GM19452 (cell line): ENCODE data around the gene TMEM63C.

Experiments used
- ATAC-seq: cut with Tn5 transposase; IDR thresholded peaks from one replicate; pipeline ENCODE4 v1.9.1; 2021; ENCODE audit not compliant: unreplicated experiment

The TMEM63C gene

DNA sequence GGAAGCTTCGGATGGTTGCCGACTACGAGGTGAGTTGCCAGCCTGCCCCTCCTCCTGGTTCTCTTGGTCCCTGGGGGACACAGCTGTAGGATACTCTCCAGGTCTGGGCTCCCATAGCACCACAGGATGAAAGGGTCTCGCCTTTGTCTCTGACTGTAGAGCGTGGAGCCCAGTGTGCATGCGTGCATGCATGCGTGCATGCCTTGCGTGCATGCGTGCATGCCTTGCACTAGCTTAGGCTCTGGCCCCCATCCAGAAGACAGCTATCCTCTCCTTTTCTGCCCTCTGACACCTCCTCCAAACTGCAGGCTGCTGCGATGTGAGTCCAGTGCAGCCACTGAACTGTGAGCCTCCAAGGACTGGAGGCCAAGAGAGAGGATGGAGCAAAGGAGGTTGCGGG, 70.3 kb downstream of the TMEM63C start:
- no peak for ATAC-seq

DNA sequence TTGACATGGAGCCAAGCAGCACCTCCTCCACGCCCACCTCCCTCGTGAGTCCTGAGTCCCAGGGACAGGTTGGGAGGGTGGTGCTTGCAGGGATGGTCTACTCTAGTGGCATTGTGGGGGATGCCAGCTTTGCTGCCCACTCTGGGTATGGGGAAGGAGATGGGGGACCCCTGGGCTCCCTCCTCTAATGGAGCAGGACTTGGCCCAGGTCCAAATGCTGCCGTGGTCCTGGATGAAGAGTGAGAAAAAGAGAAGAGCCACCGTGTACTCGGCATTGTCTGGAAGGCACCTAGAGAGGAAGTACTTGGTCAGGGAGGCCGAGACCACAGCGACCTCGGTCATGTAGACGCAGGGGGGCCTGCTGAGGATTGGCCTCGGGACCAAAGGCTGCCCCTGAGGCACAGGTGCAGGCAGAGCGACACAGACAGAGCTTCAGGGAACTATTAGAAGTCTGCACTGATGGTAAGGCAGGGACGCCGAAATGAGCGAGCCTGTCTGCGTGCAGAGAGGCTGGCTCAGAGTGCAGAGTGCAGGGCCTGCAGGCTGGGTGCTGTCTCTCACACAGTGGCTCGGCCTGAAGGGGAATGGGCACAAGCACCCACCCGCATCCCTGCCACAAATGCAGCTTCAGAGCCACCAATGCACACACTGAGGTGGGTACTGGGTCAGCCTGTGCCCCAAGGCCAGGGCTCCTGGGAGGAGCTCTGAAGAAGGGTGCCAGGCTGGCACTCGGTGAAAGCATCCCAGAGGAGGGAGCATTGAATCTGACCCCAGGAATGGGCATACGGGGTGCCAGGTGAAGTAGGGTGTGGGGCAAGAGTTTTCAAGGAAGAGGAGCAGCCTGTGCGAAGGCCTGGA, 72.0 kb downstream of the TMEM63C start:
- no peak for ATAC-seq

DNA sequence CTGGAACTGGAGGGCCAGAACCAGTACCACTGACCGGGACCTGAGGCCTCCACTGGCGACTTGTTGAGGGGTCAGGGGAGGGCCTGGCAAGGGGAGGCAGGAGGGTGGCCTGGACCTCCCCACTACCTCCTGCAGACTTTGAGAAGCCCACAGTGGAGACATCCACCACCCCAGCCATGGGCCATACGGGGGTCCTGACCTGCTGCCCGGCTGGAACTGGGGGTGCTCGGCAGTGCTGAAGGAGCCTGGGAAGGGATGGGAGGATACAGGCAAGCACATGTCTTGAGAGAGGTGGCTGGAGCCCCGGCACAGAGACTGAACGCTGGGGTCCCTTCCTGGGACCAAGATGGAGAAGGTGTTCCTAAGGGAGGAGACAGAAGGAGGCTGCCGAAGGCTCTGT, 75.1 kb downstream of the TMEM63C start:
- ATAC-seq, result no peak

DNA sequence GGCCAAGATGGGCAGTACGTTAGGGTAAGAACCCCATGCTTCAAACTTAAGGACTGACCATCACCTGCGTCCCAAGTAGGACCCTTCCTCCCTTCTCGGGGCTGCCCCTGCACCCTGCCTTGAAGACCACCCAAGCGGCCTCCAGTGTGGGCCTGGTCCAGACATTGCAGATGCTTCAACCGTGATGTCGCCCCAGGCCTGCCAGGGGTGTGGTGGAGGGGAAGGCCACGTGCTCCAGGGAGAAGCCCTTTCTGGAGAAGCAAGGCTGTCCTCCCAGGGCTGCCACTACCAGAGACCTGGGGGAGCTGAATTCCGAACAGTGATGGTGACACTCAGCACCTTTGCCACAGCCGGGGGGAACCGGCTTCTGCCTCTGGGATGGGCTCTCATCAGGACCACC, 76.1 kb downstream of the TMEM63C start:
- ATAC-seq, result no peak

DNA sequence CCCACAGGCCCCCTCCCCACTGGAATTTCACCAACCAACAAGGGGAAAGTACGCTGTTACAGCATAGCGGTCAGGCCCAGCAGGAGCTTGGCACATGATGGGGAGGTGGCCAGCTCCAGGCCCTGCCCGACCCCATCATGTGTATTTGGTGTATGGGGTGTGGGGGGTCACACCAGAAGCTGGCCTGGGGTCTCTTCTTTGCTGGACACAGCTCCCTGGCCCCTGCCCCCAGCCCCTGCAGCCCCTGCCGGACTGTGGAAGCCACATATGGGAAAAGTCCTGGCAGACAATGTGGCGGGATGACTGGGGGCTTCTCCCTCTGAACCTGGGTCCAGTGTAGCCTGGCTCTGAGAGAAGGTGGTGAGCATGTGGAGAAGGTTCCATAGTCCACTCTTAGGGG, 77.0 kb downstream of the TMEM63C start:
- no peak for ATAC-seq

DNA sequence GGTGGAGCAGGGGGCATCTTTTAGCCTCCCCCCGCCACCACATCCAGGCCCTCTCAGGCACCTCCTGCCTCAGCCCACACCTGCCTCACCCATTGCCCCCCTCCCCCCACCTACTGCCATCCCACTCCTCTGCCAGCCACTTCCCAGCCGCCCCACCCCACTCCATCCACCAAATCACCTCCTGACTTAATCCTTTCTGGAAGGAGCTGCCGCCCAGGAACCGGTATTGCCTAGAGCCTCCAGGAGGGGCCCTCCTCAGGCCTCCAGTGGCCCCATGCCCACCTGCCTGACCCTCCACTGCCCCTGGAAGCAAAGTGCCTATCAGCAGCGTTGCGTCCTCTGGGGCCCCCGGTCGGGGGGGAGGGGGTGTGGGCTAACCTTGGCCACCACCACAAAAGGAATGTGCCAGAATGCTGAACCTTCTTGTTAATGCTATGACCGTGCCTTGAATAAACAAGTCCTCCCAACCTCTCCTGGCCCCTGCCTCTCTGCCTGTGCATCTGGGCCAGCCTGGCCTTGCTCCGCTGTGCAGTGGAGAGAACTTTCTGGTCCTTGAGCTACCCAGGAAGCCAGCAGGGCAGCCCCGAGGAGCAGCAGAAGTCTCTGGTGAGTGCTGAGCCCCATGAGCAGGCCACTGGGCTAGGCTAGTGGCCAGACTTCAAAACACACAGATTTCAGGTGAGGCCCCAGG, 77.6 kb downstream of the TMEM63C start:
- ATAC-seq, result no peak

DNA sequence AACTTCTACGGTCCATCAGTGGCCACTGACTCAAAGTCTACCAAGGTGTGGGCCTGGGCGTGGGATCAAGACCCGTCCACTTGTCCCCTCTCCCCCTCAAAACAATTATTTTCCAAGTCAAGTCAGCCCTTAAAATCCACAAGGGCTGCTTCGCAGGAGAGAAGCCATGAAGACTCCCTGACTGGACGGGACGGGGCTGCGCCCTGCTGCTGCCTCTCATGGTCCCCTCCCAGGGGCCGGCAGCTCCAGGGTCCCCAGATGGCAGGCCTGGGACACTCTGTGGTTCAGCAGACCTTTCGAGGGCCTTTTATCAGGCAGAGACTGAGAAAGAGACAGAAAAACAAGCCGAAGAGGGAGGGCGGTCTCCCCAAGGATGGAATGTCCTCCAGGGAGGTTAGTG, 78.6 kb downstream of the TMEM63C start:
- ATAC-seq, result no peak

DNA sequence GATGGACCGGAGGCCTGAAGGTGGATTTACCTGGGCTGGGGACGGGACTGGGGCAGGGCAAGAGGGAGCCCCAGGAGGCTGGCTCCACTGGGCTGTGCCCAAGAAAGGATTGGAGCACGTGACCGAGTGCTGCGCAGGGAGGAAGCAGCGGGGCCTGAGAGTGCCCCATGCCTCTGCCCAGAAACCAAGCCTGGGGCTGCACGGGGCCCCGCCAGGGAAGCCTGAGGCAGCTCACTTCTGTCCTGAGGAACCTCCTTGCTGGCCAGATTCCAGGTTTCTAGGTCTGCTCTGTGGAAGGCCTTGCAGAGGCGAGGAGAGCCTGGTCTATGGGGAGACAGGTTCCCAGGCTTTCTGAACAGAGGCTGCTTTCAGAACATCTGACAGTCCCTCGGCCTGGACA, 79.0 kb downstream of the TMEM63C start:
- no peak for ATAC-seq

DNA sequence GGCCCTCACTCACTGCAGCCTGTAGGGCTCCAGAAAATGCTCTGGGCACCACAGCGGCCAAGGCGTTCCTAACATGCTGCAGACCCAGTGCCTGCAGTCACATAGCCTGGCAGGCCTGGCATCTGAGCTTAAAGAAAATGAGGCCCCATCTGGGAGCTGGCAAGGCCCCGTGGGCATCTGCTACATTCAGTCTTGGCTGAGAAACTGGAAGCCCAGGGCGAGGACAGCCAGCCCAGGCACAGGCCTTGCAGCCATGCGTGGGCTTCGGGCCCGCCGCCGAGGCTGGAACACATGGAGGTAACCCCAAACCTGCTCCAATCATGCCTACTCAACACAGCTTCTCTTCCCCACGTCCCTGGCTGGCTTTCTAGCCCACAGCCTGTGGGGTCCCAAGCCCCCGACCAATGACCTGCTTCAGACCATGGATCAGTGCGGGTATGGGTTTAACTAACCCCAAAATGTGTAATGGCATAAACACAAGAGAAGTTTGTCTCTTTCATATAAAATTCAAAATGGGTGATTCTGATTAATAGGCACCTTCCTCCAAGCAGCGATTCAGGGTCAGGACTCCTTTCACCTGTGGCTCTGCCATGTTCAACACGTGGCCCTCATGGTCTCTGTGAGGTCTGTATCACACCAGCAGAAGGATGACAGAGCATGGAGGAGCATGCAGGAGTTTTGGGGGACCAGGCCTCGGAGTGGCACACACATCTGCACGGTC, 83.0 kb downstream of the TMEM63C start:
- no peak for ATAC-seq

DNA sequence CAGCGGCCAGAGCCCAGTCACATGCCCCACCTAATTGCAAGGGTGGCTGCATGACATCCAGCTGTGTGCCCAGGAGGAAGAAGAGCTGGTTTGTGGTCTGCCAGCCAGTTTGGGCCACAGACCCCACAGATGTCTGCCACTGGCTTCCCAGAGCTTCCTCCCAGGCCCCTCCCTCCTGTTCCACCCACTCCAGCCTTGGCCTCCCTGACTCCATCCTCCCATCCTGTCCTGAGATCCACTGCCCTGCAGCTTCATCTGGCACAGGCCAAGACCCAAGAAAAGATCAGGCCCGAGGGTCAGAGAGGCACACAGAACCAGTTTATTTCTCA, 83.6 kb downstream of the TMEM63C start:
- ATAC-seq, result no peak

DNA sequence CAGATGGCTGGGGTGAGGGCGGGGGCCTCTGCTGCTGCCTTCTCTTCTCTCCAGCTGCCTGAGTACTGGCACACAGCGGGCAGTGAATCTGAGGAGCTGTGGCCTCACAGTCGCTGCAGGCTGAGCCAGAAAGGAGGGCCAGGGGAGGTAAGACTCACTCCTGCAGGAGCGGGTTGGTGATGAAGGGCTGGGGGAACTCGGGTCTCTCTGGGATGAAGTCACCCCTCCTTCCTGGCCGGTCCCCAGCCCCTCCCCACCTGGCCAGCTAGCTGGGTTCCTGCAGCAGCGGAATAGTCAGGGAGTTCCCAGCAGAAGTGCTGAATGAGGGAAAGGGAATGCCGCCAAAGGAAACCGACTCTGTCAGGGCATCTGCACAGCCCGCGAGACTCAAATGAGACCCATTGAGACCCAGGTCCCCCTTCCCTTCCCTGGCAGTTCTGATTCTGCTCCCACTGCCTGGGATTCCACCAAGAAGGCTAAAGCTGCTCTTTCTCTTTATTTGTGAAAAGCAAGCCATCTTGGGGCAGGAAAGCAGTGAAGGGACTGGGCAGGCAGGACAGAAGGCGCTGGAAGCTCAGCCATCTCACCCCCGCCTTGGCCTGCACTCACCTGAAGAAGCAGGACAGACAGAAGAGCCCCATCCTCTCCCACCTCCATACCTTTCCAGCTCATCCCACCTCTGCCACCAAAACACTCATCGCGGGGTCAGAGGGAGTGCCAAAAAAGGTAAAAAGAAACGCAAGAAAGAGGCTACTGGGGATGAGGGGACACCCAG, 84.2 kb downstream of the TMEM63C start:
- ATAC-seq, result no peak

DNA sequence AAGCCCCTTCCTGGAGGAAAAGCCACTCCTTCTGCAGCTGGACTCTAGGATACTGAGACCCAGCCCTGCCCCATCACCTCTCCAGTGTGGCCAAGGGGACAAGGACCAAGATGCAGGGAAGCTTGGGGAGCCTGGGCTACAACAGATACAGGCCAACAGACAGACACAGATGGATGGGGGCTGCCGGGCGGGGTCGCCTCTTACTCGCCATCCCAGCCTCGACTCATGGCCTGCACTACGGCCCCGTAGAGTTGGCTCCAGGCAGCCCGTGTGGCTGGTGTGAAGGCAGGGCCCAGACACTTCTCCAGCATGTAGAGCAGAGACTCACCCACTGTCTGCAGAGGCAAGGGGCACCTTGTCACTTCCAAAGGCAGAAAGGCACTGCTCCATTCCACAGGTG, 84.7 kb downstream of the TMEM63C start:
- no peak for ATAC-seq

DNA sequence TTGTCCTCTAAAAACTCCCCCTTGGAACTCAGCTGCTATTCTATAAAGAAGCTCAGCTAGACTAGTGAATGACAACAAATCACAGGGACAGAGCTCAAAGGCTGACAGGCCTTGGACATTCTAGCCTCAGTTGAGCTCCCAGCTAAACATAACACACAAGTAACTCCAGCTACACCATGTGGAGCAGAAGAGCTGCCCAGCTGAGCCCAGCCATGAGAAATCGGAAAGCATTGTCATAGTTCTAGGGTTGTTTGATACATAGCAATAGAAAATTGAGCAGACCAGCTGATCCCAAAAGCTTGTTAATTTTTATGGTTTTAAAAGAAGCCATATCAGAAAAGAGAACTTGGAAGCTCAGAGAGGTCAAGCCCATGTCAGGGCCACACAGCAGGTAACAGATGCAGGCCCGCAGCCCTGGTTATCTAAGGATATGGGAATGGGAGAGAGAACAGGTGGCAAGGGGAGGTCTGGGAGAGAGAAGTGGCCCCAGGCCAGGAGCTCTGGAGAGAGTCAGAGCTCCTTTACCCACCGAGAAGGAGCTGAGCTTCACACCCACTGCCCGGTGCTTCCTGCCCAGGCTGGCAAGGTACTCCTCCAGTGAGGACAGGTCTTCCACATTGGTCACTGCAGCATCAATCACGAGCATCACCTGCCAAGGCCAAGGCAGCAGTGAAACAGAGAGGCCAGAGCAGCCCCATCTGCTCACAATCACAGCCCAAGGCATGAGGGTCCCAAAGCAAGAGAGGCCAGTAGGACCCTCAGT, 86.5 kb downstream of the TMEM63C start:
- ATAC-seq, result no peak

DNA sequence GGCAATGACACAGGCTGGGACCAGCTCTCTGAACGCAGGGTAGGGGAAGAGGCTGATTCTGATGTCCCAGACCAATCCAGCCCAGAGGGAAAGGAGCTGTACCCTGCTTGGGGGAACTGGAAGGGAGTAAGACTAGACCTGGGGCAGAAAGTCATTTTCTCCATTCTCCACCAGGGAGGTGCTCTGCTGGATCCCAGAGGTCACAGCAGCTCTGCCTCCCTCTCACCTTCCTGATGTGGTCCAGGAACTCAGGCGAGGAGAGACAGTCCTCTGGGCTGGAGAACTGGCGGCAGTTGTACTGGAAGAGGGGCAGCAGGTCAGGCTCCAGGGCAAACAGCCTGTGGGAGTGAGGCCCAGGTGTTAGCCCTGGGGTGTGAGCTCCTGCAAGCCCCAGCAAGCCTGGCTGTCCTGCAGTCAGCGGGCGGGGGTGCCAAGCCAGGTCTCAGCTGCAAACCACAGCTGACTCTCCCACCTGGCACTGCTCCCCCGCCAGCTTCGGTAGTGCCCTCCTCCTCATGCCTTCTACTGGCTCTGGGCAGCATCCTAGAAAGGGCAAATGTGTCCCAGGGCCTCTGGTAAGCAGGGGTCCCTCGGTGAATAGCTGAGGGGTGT, 87.5 kb downstream of the TMEM63C start:
- no peak for ATAC-seq

DNA sequence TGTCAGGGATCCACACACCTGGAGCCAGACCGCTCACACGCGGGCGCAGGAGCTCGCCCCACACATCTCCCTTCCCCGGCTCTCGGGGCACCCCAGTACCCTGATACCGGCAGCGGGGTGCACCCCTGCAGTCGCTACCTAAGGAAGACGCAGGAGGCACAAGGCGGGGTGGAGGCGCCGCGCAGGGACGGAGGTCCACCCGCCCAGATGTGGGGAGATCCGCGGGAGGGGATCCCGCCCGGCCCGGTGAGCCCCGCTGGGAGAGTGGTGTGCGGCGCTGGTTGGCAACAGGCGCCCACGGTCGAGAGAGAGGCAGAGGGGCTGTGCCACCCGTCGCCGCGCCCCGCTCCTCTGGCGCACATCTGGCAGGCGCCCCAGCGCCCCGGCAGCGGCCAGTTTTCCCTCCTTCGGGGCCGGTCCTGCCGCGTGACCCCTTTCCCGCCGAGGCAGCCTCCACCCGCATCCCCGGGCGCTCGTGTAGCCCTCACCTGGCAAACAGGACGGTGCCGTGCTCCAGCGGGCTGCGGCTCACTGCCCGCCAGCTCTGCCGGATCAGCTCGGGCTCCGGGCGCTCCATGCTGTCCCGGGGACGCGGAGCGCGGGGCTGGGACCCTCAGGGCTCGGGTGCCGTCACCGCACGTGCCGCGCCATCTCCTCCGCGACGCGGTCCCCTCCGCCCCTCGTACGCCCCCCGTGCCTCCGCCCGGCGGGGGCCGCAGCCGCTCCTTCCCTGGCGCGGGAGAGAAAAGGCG, 88.9 kb downstream of the TMEM63C start:
- no peak for ATAC-seq

DNA sequence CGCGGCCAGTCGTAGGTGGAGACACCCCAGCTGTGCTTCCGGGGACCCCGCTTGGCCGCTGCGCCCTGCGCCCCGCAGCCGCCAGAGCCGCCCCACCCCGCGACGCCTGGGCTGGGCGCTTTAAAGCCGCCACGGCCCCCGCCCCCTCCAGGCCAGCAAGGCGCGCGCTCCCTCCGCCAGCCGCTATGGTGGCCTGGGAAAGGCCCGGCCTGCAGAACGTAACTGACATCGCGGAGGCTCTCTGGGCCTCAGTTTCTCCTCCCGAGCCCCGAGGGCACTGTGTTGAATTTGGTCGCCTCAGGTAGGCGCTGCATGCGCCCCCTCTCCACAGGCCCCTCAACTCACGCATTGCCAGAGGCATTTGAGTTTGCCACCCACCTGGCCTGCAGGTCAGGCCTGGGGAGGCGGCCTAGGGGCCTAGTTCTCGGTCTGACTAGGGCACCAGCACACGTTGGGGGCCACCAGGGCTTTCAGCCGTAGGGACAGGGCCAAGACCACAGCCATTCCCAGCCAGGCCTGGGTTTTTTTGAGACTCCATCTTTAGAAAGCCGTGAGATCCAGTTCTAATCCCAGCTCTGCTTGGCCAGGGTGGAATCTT, 89.6 kb downstream of the TMEM63C start, which contains the start of gene NGB:
TSS of gene NGB (minus strand) at position 94 of the 598 bp plus-strand sequence. CDS start 269 bp downstream, outside the sequence.
- ATAC-seq, result no peak

DNA sequence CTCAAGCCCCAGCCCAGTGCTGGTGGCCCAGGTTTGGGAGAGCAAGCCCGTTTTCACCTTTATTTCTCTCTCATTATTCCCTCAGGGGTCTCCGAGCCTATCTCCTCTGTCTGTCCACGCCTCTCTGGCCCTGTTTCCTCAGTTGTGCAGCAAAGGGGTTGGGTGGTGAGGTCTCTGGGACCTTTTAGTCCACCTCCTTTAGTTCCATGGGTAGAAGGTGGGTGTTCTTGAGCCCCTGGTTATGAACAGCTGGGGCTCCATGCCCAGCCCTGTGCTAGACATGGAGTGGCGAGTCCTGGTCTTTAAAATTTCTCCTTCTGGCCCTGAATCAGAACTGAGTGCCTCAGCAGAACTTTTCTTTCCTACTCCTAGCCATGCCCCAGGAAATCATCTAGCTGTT, 90.7 kb downstream of the TMEM63C start:
- no peak for ATAC-seq

DNA sequence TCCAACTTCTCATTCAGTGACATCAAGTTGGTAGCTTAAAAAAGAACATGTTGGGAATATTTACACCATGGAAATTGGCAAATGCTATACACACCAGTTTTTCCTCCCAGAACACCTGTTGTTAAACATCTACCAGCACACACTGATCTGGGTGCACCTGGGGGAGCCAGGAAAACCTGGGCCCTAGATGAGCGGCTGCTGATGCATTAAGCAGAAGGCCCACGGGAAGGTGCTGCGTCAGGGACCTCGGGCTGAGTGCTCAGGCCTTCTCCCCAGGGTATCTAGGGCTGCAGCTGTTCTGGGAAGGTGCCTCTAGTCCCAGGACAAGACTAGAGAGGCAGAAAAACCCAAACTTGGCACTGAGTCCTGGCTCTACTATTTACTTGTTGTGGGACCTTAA, 92.2 kb downstream of the TMEM63C start:
- no peak for ATAC-seq

DNA sequence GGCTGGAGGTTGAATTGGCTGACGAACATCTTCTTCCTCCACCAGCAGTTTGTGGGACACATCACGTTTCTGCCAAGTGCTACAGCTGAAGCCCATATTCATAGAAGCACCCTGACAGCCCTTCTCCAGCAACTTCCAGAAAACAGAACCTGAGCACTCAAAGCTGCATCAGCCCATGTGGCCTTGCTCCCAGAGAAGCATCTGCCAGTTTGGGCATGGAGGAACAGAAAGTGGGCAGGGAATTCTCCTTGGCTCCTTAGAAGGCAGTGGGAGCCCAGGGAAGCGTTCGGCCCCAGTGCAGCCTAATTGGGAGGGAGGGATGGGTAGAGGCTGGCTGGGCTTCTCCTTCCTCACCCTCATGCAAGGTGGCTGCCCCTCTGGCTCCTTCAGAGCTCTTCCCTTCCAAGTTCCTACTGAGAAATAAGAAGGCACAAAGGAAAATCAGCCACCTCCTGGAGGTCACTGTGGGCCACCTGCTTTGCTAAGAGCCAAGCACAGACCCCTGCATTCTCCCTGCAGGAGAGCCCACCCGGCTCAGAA, 93.5 kb downstream of the TMEM63C start:
- ATAC-seq, result no peak
